OCI-M1 (cell line): ENCODE data around the gene TOR1A.
A peak's percentile ranks its signal among the peaks of the same experiment; 100 is the strongest.
"Not testable (repeated sequence)": the region's sequence is repeated elsewhere in the genome, so short reads cannot be mapped to it uniquely, and the experiment has no call there.

Experiments used
- DNase-seq: peaks from one replicate; lab custom pipeline; 2025; lab: John Stamatoyannopoulos, UW

TOR1A gene

DNA sequence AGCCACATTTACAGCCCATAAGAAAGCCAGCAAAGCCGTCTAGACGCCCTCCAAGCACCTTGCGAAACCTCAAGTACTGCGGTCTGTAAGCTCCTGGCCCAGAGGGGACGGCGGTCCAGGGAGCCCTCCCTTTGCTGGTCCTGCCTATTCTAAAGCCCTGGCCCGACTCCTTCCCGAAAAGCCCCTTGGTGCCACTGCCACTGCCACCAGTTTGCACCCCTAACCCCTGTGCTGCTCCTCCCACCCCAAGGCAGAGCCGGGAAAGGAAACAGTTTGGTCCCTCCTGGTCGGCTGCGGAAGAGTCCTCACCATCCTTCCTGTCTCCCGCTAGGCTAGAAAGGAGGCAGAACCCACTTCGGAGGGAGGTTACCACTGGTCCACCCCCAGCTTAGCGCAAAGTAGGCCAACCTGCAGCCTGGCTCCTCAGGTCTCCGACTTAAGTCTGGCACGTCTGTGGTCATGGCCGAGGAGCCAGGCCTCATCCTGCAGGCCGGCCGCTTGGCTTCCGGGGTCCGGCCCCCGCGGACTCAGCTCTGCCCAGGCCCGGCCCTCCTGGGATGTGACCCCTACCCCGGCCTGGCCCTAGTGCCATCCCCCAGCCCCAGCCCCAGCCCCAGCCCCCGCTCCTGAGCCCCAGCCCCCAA lies 916 bp downstream of the TOR1A start:
- peak; percentile 23 for DNase-seq

GRCh38 chr9:129816501-129817435 lies 7.2 kb downstream of the TOR1A start:
- DNase-seq, result no peak

DNA sequence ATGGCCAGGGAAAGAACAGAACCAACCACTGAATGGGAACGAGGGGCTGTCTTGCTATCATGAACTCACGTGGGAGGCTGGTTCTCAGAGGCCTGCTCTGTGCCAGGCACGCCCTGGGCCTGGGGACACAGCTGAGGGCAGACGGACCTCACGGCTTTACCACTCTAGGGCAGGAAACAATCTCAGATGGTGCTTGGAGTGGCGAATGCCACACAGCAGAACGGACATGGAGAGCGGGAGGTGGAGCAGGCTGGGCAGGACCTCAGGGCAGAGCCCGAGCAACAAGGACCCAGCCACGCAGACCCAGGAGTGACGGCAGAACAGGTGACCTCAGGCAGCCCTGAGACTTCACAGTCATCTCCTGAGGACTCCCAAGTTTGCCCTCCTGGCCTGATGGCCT lies 8.7 kb downstream of the TOR1A start:
- DNase-seq, result no peak

GRCh38 chr9:129814432-129815223 lies 9.3 kb downstream of the TOR1A start:
- DNase-seq, result no peak

- DNase-seq, result no peak
Measured at GRCh38 chr9:129813661-129814060, 10.3 kb downstream of the TOR1A start.

GRCh38 chr9:129812385-129812784 lies 11.6 kb downstream of the TOR1A start:
- DNase-seq, result no peak

- no peak for DNase-seq
Measured at GRCh38 chr9:129811967-129812363, 12.0 kb downstream of the TOR1A start.

GRCh38 chr9:129810788-129811187 lies 13.1 kb downstream of the TOR1A start:
- DNase-seq, result no peak

DNA sequence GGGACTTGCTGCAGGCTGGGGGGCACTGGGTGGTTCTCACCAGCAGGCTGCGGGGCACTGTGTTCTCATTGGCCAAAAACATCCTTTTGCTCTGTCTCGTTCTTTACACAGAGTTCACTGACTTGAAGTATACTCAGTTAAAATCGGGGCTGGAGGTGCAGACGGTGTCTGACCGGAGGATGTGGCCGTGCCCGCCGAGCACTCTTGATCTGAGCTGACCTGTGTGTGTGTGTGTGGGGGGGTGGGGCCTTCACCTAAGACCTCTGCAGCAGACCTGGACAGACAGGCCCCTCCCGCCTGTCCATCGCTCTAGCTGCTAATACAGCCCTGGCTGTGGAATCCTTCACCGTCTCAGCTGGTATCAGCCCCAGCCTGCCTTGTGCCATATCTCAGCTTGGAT lies 13.8 kb downstream of the TOR1A start:
- no peak for DNase-seq

GRCh38 chr9:129809346-129809745 lies 14.6 kb downstream of the TOR1A start:
- DNase-seq, result no peak

GRCh38 chr9:129806061-129806460 lies 17.9 kb downstream of the TOR1A start:
- DNase-seq, result no peak

DNA sequence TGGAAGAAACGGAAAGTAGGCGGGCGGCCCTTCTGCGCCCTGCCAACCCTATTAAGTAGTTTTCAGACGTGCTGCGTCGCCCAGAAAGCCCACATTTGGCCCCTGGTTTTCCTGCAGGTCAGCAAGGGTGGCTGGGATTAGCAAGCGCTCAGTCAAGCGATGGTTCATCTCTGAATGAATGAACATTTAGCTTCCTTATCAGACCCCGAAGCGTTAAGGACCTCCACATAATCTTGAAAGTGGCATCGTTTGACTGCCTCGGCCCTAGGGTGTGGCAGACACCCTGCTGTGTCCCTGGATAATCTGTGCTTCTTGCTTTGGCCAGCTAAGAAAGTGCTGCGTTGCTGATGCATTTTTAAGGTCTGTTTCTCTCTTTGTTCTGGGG lies 20.3 kb downstream of the TOR1A start:
- peak; percentile 46 for DNase-seq

DNA sequence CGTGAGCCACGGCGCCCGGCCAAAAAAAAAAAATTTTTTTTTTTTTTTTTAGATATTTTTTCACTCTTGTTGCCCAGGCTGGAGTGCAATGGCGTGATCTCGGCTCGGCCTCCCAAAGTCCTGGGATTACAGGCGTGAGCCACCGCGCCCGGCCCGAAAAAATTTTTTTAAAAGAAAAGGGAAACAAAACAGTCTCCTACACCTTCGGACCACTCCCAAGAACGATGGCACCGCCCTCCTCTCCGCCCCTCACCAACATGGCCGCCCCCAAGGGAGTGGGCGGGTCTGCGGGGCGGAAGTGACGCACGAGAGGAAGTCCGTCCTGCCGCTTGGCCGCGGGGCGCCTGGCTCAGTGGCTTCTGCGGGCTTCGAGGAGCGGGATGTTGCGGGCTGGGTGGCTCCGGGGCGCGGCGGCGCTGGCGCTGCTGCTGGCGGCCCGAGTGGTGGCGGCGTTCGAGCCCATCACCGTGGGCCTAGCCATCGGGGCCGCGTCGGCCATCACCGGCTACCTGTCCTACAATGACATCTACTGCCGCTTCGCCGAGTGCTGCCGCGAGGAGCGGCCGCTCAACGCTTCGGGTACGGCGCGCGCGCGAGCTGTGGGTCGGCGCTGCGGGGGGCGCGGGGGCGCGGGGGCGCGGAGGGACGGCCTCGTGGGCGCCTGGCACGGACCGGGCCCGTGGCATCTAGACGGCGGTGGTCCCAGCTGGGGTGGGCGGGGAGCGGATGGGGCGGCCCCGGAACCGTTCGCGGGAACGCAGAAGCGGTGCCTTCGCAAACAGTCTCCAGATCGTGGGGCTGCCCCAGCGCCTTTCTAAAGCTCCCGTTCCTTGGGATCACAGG lies 20.9 kb downstream of the TOR1A start, which contains the start of gene TOR1B:
TOR1B (plus strand) TSS at position 352 of the 843 bp plus-strand sequence; CDS start at position 381, 29 bp downstream.
- DNase-seq, result peak; percentile 95

DNA sequence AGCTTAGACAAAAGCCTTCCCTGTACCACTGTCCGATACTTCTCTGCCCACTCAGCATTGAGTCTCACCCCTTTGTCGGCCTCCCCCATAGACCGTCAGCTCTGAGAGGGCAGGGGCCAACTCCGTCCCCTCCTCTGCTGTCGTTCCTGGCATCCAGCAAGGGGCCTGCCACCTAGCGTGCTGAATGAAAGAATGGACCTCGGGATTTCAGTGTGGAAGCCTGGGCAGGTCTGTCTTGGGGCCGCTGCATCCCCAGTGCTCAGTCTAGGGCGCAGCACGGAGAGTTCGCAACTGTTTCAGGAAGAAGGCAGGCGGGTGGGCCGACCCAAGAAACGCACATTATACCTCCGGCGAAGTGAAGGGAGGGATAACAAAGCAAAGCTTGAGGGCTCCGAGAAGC lies 22.4 kb downstream of the TOR1A start:
- no peak for DNase-seq

- no peak for DNase-seq
Measured at GRCh38 chr9:129798973-129799372, 25.0 kb downstream of the TOR1A start.

DNA sequence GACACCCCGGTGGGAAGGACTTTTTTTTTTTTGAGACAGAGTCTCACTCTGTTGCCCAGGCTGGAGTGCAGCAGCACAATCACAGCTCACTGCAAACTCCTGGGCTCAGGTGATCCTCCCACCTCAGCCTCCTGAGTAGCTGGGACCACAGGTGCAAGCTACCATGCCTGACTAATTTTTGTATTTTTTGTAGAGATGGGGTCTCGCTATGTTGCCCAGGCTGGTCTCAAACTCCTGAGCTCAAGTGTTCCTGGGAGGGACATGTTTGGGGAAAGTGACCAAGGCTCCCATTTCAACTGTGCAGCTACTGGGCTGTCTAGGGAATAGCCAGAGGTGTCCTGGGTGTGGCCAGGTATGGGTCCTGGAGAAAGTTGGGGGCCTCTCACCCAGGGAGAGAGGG lies 27.9 kb downstream of the TOR1A start:
- not testable (repeated sequence) for DNase-seq

DNA sequence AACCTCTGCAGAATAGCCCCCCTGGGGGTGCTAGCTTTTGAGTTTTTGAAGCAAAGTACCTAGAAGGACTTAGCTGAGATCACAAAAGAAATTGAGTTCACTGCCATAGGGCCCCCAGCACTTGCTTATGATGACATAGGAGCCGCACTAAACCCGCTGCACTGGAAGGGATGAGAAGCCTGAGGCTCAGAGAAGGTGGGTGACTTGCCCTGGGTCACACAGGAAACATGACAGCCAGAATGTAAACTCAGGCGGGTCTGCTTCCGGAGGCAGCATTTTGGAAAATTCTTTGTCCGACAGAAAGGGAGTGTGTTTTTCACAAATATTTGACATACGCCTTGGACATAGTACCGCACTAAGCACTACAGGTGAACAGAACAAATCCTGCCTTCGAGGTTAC lies 29.4 kb downstream of the TOR1A start:
- no peak for DNase-seq

- DNase-seq, result no peak
Measured at GRCh38 chr9:129786481-129786880, 37.5 kb downstream of the TOR1A start.

- no peak for DNase-seq
Measured at GRCh38 chr9:129785866-129786265, 38.1 kb downstream of the TOR1A start.

- DNase-seq, result not testable (repeated sequence)
Measured at GRCh38 chr9:129784970-129785369, 39.0 kb downstream of the TOR1A start.
